ENCODE data around the gene TRIO.

GRCh38 chr5:14310901-14311300, 167.8 kb downstream of the TRIO start:
- TF ChIP-seq CTCF (IDR thresholded peaks at IDR 0.05; ENCODE audit: low read length) (no peak), EZH2 (optimal IDR thresholded peaks at IDR 0.05; ENCODE audit: low read depth, low read length) (no peak), EZH2phosphoT487 (IDR thresholded peaks at IDR 0.05; ENCODE audit: low read length) (no peak)
